ENCODE measurements around the gene ZNF496.

GRCh38 chr1:247358920-247359319 lies 27.3 kb upstream of the ZNF496 start:
- TF ChIP-seq CTCF (conservative IDR thresholded peaks at IDR 0.05) (no peak), EZH2 (IDR thresholded peaks at IDR 0.05; ENCODE audit: low read depth) (no peak)
